Fibroblast of lung (primary cell): Measurements from ENCODE around the gene RBL1.

Source experiments
- EZH2 ChIP-seq: IDR thresholded peaks from 2 replicates; pipeline ENCODE4 v1.5.1; 2012; ENCODE audit warnings: low read length, control low read depth, mild to moderate bottlenecking; ENCODE audit errors: missing control alignments
- TF ChIP-seq, protein P1 (sequence below), 2 donors: IDR thresholded peaks in 1 of 2; conservative IDR thresholded peaks in 1 of 2; 1 replicate in 1 of 2; 2 replicates in 1 of 2; pipeline ENCODE4 v1.5.1; 2011 to 2012; ENCODE audit warnings: low read length in 2 of 2, control low read depth in 1 of 2, inconsistent platforms in 1 of 2, low read depth in 1 of 2, mild to moderate bottlenecking in 1 of 2

DNA sequence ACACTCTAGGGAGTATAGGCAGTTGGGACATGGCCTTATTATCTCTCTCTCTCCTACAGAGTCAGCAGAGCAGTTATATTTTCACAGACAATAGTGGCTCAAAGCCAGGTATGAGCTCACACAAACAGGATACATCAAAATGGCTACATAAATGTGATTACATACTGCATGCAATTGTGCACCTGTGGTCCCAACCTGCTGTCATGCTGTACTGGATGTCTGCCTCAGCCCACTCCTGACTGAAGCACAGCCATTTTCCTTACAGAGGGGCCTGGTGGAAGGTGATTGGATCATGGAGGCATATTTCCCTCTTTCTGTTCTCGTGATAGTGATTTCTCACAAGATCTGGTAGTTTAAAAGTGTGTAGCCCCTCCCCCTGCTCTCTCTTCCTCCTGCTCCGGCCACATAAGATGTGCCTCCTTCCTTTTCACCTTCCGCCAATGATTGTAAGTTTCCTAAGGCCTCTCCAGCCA, 107.3 kb downstream of the RBL1 start:
- TF ChIP-seq, protein P1, sequence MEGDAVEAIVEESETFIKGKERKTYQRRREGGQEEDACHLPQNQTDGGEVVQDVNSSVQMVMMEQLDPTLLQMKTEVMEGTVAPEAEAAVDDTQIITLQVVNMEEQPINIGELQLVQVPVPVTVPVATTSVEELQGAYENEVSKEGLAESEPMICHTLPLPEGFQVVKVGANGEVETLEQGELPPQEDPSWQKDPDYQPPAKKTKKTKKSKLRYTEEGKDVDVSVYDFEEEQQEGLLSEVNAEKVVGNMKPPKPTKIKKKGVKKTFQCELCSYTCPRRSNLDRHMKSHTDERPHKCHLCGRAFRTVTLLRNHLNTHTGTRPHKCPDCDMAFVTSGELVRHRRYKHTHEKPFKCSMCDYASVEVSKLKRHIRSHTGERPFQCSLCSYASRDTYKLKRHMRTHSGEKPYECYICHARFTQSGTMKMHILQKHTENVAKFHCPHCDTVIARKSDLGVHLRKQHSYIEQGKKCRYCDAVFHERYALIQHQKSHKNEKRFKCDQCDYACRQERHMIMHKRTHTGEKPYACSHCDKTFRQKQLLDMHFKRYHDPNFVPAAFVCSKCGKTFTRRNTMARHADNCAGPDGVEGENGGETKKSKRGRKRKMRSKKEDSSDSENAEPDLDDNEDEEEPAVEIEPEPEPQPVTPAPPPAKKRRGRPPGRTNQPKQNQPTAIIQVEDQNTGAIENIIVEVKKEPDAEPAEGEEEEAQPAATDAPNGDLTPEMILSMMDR (conservative IDR thresholded peaks at IDR 0.05 in 1 of 2, IDR thresholded peaks at IDR 0.05 in 1 of 2; ENCODE audit: low read depth in 1 of 2, low read length in 2 of 2) = no peak
- TF ChIP-seq EZH2 = no peak
